GM19035 (cell line): ENCODE data around the gene MYOM1.
"Not testable (repeated sequence)": the region's sequence is repeated elsewhere in the genome, so short reads cannot be mapped to it uniquely, and the experiment has no call there.

Experiments
- ATAC-seq: cut with Tn5 transposase; IDR thresholded peaks from one replicate; pipeline ENCODE4 v1.9.1; 2021; ENCODE audit not compliant: unreplicated experiment

Gene MYOM1

GRCh38 chr18:3061581-3062312 is 158.0 kb downstream of the MYOM1 start:
- ATAC-seq, result no peak

GRCh38 chr18:3060667-3061580 is 158.8 kb downstream of the MYOM1 start:
- no peak for ATAC-seq

- ATAC-seq, result no peak
Measured at GRCh38 chr18:3059272-3059671, 160.5 kb downstream of the MYOM1 start.

- no peak for ATAC-seq
Measured at GRCh38 chr18:3058328-3059191, 161.2 kb downstream of the MYOM1 start.

GRCh38 chr18:3057526-3057925 is 162.2 kb downstream of the MYOM1 start:
- no peak for ATAC-seq

GRCh38 chr18:3056311-3056710 is 163.5 kb downstream of the MYOM1 start:
- ATAC-seq, result no peak

GRCh38 chr18:3055816-3056215 is 164.0 kb downstream of the MYOM1 start:
- ATAC-seq, result no peak

- no peak for ATAC-seq
Measured at GRCh38 chr18:3055186-3055728, 164.5 kb downstream of the MYOM1 start.

- no peak for ATAC-seq
Measured at GRCh38 chr18:3054780-3055179, 165.0 kb downstream of the MYOM1 start.

GRCh38 chr18:3054214-3054613 is 165.6 kb downstream of the MYOM1 start:
- ATAC-seq, result no peak

GRCh38 chr18:3053081-3053480 is 166.7 kb downstream of the MYOM1 start:
- ATAC-seq, result no peak

GRCh38 chr18:3052411-3052758 is 167.4 kb downstream of the MYOM1 start:
- ATAC-seq, result no peak

GRCh38 chr18:3051718-3052410 is 167.9 kb downstream of the MYOM1 start:
- no peak for ATAC-seq

GRCh38 chr18:3049897-3050454 is 169.8 kb downstream of the MYOM1 start:
- not testable (repeated sequence) for ATAC-seq

GRCh38 chr18:3048820-3049349 is 170.9 kb downstream of the MYOM1 start:
- no peak for ATAC-seq

GRCh38 chr18:3048121-3048520 is 171.6 kb downstream of the MYOM1 start:
- ATAC-seq, result no peak

GRCh38 chr18:3046216-3046808 is 173.5 kb downstream of the MYOM1 start:
- ATAC-seq, result no peak

- ATAC-seq, result no peak
Measured at GRCh38 chr18:3044931-3045698, 174.7 kb downstream of the MYOM1 start.

- no peak for ATAC-seq
Measured at GRCh38 chr18:3042379-3042778, 177.4 kb downstream of the MYOM1 start.
